ENCODE measurements around the gene ATF7IP2.

ATF7IP2 gene

GRCh38 chr16:10518479-10519041, 132.7 kb downstream of the ATF7IP2 start:
- TF ChIP-seq ZC3H10 (CRISPR knock-in tag; IDR thresholded peaks at IDR 0.05) = no peak
- TF ChIP-seq OSR1 (CRISPR knock-in tag; IDR thresholded peaks at IDR 0.05) = no peak
- no peak for TF ChIP-seq CSDC2 (CRISPR knock-in tag; IDR thresholded peaks at IDR 0.05)
- TF ChIP-seq PATZ1 (CRISPR knock-in tag; IDR thresholded peaks at IDR 0.05; ENCODE audit: borderline replicate concordance) = no peak
- TF ChIP-seq BACH2 (CRISPR knock-in tag; IDR thresholded peaks at IDR 0.05; ENCODE audit: borderline replicate concordance) = no peak
- no peak for TF ChIP-seq ZNF70 (CRISPR knock-in tag; IDR thresholded peaks at IDR 0.05)
- no peak for ATAC-seq

GRCh38 chr16:10519297-10519696, 133.4 kb downstream of the ATF7IP2 start:
- no peak for ATAC-seq

DNA sequence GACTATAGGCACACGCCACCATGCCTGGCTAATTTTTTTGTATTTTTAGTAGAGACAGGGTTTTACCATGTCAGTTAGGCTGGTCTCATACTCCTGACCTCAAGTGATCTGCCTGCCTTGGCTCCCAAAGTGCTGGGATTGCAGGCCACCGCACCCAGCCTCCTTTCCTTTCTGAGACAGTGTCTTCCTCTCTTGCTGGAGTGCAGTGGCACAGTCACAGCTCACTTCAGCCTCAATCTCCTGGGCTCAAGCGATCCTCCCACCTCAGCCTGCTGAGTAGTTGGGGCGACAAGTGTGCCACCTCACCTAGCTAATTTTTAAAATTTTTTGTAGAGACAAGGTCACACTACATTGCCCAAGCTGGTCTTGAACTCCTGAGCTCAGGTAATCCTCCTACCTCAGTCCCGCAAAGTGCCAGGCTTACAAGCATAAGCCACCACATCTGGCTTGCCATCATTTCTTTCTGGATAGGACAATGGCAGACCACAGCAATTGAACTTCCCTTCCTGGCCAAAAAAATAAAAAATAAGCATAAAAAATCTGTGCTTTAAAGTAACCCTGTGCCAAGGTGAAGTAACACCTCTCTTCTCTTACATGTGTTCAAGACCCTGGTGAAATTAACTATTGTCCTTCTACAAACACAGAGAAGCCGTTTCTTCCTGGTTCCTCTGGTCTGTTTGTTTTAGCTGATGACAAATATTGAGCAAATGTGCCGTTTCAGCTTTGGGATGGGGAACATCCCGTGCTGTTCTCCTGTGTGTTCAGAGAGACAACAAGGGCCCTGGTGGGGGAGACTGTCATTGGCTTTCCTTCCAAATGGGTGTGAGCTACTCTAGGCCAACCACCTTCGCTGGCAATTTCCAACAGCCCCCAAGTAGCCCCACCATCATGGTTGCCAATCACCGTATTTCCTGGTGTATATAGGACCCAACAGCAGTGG, 134.3 kb downstream of the ATF7IP2 start:
- ATAC-seq = no peak
- TF ChIP-seq ZNF70 (CRISPR knock-in tag; IDR thresholded peaks at IDR 0.05) (no peak), CSDC2 (CRISPR knock-in tag; IDR thresholded peaks at IDR 0.05) (no peak), ARNTL (CRISPR knock-in tag; IDR thresholded peaks at IDR 0.05; ENCODE audit: borderline replicate concordance, low read depth) (no peak), ZFP3 (CRISPR knock-in tag; IDR thresholded peaks at IDR 0.05) (no peak), SNAI2 (CRISPR knock-in tag; IDR thresholded peaks at IDR 0.05) (no peak), CREB5 (CRISPR knock-in tag; IDR thresholded peaks at IDR 0.05; ENCODE audit: low read depth) (no peak), TCF4 (CRISPR knock-in tag; IDR thresholded peaks at IDR 0.05; ENCODE audit: borderline replicate concordance) (no peak), CSRNP3 (CRISPR knock-in tag; IDR thresholded peaks at IDR 0.05) (no peak), GLIS3 (CRISPR knock-in tag; IDR thresholded peaks at IDR 0.05) (no peak)

More at GRCh38 chr16:10519297-10519696, 133.4 kb downstream of the ATF7IP2 start:
- no peak for TF ChIP-seq TCF4 (CRISPR knock-in tag; IDR thresholded peaks at IDR 0.05; ENCODE audit: borderline replicate concordance)
- no peak for TF ChIP-seq ESRRG (CRISPR knock-in tag; IDR thresholded peaks at IDR 0.05)
- TF ChIP-seq ZNF565 (CRISPR knock-in tag; conservative IDR thresholded peaks at IDR 0.05; ENCODE audit: low read depth) = no peak
- no peak for TF ChIP-seq OSR1 (CRISPR knock-in tag; IDR thresholded peaks at IDR 0.05)
- TF ChIP-seq TOX (CRISPR knock-in tag; IDR thresholded peaks at IDR 0.05; ENCODE audit: borderline replicate concordance) = no peak
- no peak for TF ChIP-seq GLIS3 (CRISPR knock-in tag; IDR thresholded peaks at IDR 0.05)
- TF ChIP-seq CSDC2 (CRISPR knock-in tag; IDR thresholded peaks at IDR 0.05) = no peak
- no peak for TF ChIP-seq CSRNP3 (CRISPR knock-in tag; IDR thresholded peaks at IDR 0.05)
- no peak for TF ChIP-seq ZC3H10 (CRISPR knock-in tag; IDR thresholded peaks at IDR 0.05)
- TF ChIP-seq ARNTL (CRISPR knock-in tag; IDR thresholded peaks at IDR 0.05; ENCODE audit: borderline replicate concordance, low read depth) = no peak
- no peak for TF ChIP-seq ZNF70 (CRISPR knock-in tag; IDR thresholded peaks at IDR 0.05)
- no peak for TF ChIP-seq PATZ1 (CRISPR knock-in tag; IDR thresholded peaks at IDR 0.05; ENCODE audit: borderline replicate concordance)
- TF ChIP-seq RARB (CRISPR knock-in tag; IDR thresholded peaks at IDR 0.05) = no peak
- TF ChIP-seq, protein P1, sequence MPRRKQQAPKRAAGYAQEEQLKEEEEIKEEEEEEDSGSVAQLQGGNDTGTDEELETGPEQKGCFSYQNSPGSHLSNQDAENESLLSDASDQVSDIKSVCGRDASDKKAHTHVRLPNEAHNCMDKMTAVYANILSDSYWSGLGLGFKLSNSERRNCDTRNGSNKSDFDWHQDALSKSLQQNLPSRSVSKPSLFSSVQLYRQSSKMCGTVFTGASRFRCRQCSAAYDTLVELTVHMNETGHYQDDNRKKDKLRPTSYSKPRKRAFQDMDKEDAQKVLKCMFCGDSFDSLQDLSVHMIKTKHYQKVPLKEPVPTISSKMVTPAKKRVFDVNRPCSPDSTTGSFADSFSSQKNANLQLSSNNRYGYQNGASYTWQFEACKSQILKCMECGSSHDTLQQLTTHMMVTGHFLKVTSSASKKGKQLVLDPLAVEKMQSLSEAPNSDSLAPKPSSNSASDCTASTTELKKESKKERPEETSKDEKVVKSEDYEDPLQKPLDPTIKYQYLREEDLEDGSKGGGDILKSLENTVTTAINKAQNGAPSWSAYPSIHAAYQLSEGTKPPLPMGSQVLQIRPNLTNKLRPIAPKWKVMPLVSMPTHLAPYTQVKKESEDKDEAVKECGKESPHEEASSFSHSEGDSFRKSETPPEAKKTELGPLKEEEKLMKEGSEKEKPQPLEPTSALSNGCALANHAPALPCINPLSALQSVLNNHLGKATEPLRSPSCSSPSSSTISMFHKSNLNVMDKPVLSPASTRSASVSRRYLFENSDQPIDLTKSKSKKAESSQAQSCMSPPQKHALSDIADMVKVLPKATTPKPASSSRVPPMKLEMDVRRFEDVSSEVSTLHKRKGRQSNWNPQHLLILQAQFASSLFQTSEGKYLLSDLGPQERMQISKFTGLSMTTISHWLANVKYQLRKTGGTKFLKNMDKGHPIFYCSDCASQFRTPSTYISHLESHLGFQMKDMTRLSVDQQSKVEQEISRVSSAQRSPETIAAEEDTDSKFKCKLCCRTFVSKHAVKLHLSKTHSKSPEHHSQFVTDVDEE (CRISPR knock-in tag; IDR thresholded peaks at IDR 0.05) = no peak
- no peak for TF ChIP-seq BACH2 (CRISPR knock-in tag; IDR thresholded peaks at IDR 0.05; ENCODE audit: borderline replicate concordance)
- no peak for TF ChIP-seq PPARA (CRISPR knock-in tag; IDR thresholded peaks at IDR 0.05; ENCODE audit: borderline replicate concordance)
